Bronchial epithelial cell (primary cell): ENCODE measurements around the gene NUP214. TPM values are rescaled to one million over a fixed set of nuclear protein-coding genes. Genes with fewer than 3 reads are reported as not detected.
A peak's percentile ranks its signal among the peaks of the same experiment; 100 is the strongest.

Source experiments
- DNase-seq: peaks from one replicate; pipeline ENCODE4 v3.0.0-alpha.2; 2010; ENCODE audit warnings: low read depth
- FAIRE-seq: peaks from 2 replicates; lab custom pipeline; 2011; peaks lifted over from hg19 to GRCh38; lab: Jason Lieb, UNC
- H3K27me3 ChIP-seq: 2 replicates; pipeline ENCODE4 v1.5.1; 2011; ENCODE audit warnings: low read length; ENCODE audit not compliant: control insufficient read depth, insufficient read depth
- H3K36me3 ChIP-seq: 2 replicates; pipeline ENCODE4 v1.5.1; 2011; ENCODE audit warnings: low read length; ENCODE audit not compliant: control insufficient read depth, insufficient read depth
- H3K4me3 ChIP-seq: 2 replicates; pipeline ENCODE4 v1.5.1; 2011; ENCODE audit warnings: mild to moderate bottlenecking, low read depth, low read length, control low read depth
- CTCF ChIP-seq: IDR thresholded peaks from 2 replicates; pipeline ENCODE4 v1.5.1; 2011; ENCODE audit warnings: mild to moderate bottlenecking, moderate library complexity, low read length, control low read depth, inconsistent platforms; ENCODE audit not compliant: insufficient read depth, severe bottlenecking
- total RNA-seq: library from RNA; depleted of rRNA; stranded (reverse); fragments of >200 nt; gene quantifications from 2 replicates; pipeline ENCODE4 v1.2.1, GENCODE V29; 2014

Gene NUP214
- total RNA-seq, 1 donor from 2014 or later, result 8.4 TPM

GRCh38 chr9:131177898-131178297, 52.5 kb downstream of the NUP214 start:
- no peaks in the 10 kb centered on the region for H3K27me3 ChIP-seq
- H3K36me3 ChIP-seq, result peaks cover 10% of the 10 kb centered on the region
- no peak for FAIRE-seq
- TF ChIP-seq CTCF, result no peak
- DNase-seq, result no peak
- no peak overlapping the region for H3K4me3 ChIP-seq

- peaks cover 10% of the 10 kb centered on the region for H3K36me3 ChIP-seq
- H3K4me3 ChIP-seq, result no peak overlapping the region
- FAIRE-seq (no peak), DNase-seq (peak; percentile 46)
- TF ChIP-seq CTCF, result peak; percentile 89
- no peaks in the 10 kb centered on the region for H3K27me3 ChIP-seq
Measured at GRCh38 chr9:131178382-131178781, 53.0 kb downstream of the NUP214 start.

- Histone ChIP-seq H3K27me3 (no peaks in the 10 kb centered on the region), H3K4me3 (no peak overlapping the region), H3K36me3 (peaks cover 10% of the 10 kb centered on the region)
- no peak for FAIRE-seq
- TF ChIP-seq CTCF, result no peak
- DNase-seq, result no peak
Measured at GRCh38 chr9:131178926-131179325, 53.5 kb downstream of the NUP214 start.

- TF ChIP-seq CTCF, result no peak
- Histone ChIP-seq H3K27me3 (no peaks in the 10 kb centered on the region), H3K36me3 (peaks cover 7% of the 10 kb centered on the region), H3K4me3 (no peak overlapping the region)
- DNase-seq (peak; percentile 20), FAIRE-seq (no peak)
Measured at GRCh38 chr9:131179561-131180219, 54.3 kb downstream of the NUP214 start.

DNA sequence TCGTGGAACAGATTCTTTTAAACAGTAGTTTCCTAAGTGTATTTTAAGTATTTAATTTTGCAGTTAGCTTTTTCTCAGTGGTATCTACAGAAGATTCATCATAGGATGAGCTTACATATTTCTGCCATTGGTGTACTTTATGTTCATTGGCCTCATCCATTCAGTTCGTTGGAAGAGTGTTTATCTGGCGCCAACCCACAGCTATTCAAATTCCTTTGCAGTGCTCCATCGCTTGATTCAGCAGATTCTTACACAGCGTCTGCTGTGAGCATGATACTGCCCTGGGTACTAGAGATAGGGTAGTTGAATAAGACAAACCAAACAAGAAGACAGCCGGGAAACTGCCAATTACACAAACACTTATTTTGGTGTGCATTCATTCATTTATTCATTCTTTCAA, 55.1 kb downstream of the NUP214 start:
- Histone ChIP-seq H3K4me3 (no peak overlapping the region), H3K36me3 (peaks cover 4% of the 10 kb centered on the region), H3K27me3 (no peaks in the 10 kb centered on the region)
- no peak for DNase-seq
- TF ChIP-seq CTCF, result no peak
- no peak for FAIRE-seq
